Breast epithelium (tissue), 4 donors: Measurements from ENCODE around the gene UQCC2. TPM values are rescaled to one million over a fixed set of nuclear protein-coding genes. Genes with fewer than 3 reads are reported as not detected.

Experiments
- DNase-seq, 2 donors: peaks; one replicate each; pipeline ENCODE4 v3.0.0-alpha.2; 2019; ENCODE audit warnings: low spot score in 2 of 2
- H3K27ac ChIP-seq, 2 donors: fragments of 200-600 bp; sonication (generic) in 1 of 2; one replicate each; pipeline ENCODE4 v1.5.1; 2016 to 2019; ENCODE audit warnings: mild to moderate bottlenecking in 1 of 2
- H3K27me3 ChIP-seq, 2 donors: fragments of 200-600 bp; sonication (generic) in 1 of 2; one replicate each; pipeline versions ENCODE4 v1.5.1 to v1.6.0; 2017 to 2019; ENCODE audit warnings: control low read depth in 1 of 2, mild to moderate bottlenecking in 1 of 2
- H3K36me3 ChIP-seq: fragments of 200-600 bp; one replicate; pipeline ENCODE4 v1.5.1; 2019
- H3K4me1 ChIP-seq, 2 donors: fragments of 200-600 bp; sonication (generic); one replicate each; pipeline ENCODE4 v1.5.1; 2016 to 2019; ENCODE audit warnings: control low read depth in 1 of 2
- H3K4me3 ChIP-seq, 3 donors: fragments of 200-600 bp; sonication (generic); 1 replicate in 2 of 3; 2 replicates in 1 of 3; pipeline ENCODE4 v1.5.1; 2016 to 2019; ENCODE audit warnings: mild to moderate bottlenecking in 3 of 3, moderate library complexity in 2 of 3
- H3K9me3 ChIP-seq, 2 donors: fragments of 200-600 bp; sonication (generic) in 1 of 2; one replicate each; pipeline ENCODE4 v1.5.1; 2016 to 2019; ENCODE audit warnings: control low read depth in 1 of 2
- CTCF ChIP-seq, 3 donors: fragments of 450-650 bp; IDR thresholded peaks; one replicate each; pipeline ENCODE4 v1.5.1; 2016 to 2017; ENCODE audit warnings: antibody characterized with exemption in 3 of 3, mild to moderate bottlenecking in 3 of 3, moderate library complexity in 3 of 3
- POLR2A ChIP-seq: fragments of 450-650 bp; IDR thresholded peaks from one replicate; pipeline ENCODE4 v1.6.1; 2016; ENCODE audit warnings: antibody characterized with exemption, mild to moderate bottlenecking, moderate library complexity
- POLR2AphosphoS5 ChIP-seq, 3 donors: sonication (generic); formaldehyde crosslinking; IDR thresholded peaks; one replicate each; pipeline ENCODE4 v1.6.1; 2017; ENCODE audit warnings: antibody characterized with exemption in 3 of 3
- intact Hi-C: fragments of 100-400 bp; cut with DNase I; formaldehyde crosslinking; loops from one replicate; pipeline ENCODE4 v1.15.1; 2023; ENCODE audit warnings: low total_unique reads
- total RNA-seq, 3 donors: library from RNA; depleted of rRNA; stranded (reverse); fragments of >200 nt; gene quantifications; one replicate each; pipeline ENCODE4 v1.1.0, GENCODE V29; 2016

UQCC2 gene
- total RNA-seq, 3 donors from 2014 or later: 9.9 to 19.7 (median 19.6) TPM

- TF ChIP-seq POLR2A (no peak), POLR2AphosphoS5 (IDR thresholded peaks at IDR 0.05) (no peak), CTCF (IDR thresholded peaks at IDR 0.05) (no peak)
- Histone ChIP-seq H3K27me3 (no peaks in the 10 kb centered on the region), H3K36me3 (no peaks in the 10 kb centered on the region), H3K27ac (peak overlapping the region; percentile 48 to 79), H3K4me1 (peaks cover 15 to 33% of the 10 kb centered on the region in 2 donors), H3K9me3 (no peaks in the 10 kb centered on the region), H3K4me3 (no peak overlapping the region)
- no peak for DNase-seq
- intact Hi-C loops: loop anchor here (5.0 to 10.0 kb wide), 2 partner anchors 93 to 110 kb away; partner anchors contain the start of gene BAK1
Measured at GRCh38 chr6:33694977-33695376, 16.5 kb downstream of the UQCC2 start.

DNA sequence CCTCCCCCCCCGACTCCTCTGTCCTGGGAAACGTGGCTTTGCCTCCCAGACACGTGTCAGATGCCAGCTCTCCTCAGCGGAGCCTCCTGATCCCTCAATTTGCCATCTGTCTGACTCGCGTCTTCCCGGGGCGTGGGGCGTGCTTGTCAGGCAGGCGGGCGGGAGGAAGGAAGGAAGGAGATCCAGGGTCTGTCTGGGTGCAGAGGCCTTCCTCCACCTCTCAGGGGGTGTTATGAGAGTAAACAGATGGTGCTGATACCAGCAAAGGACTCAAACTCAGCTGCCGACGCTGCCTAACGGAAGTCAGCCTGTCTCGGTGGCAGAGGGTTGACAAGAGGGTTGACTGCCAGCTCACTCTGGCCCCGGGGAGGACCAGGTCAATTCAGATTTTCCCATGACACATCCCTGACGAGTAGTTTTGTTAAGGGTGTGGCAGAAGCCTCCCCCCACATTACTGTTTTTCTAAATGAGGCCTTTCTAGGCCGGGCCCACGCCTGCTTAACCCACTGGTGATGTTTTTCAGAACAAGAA, 17.0 kb downstream of the UQCC2 start:
- H3K9me3 ChIP-seq: no peaks in the 10 kb centered on the region
- H3K36me3 ChIP-seq: no peaks in the 10 kb centered on the region
- DNase-seq: no peak
- intact Hi-C loops: loop anchor here (10.0 kb wide), 1 partner anchor 110 kb away; the partner anchor contains the start of gene BAK1
- no peaks in the 10 kb centered on the region for H3K27me3 ChIP-seq
- peaks cover 15 to 33% of the 10 kb centered on the region in 2 donors for H3K4me1 ChIP-seq
- TF ChIP-seq POLR2A (no peak), POLR2AphosphoS5 (IDR thresholded peaks at IDR 0.05) (no peak), CTCF (IDR thresholded peaks at IDR 0.05) (no peak)
- no peak overlapping the region for H3K4me3 ChIP-seq
- peak overlapping the region; percentile 48 to 79 for H3K27ac ChIP-seq

- H3K9me3 ChIP-seq: no peaks in the 10 kb centered on the region
- peak overlapping the region in 1 of 2 donors; percentile 79 for H3K27ac ChIP-seq
- intact Hi-C loops: loop anchor here (10.0 kb wide), 1 partner anchor 109 kb away; the partner anchor contains the start of gene BAK1
- peaks cover 3% of the 10 kb centered on the region for H3K36me3 ChIP-seq
- DNase-seq: no peak
- no peak overlapping the region for H3K4me3 ChIP-seq
- peaks cover 15 to 33% of the 10 kb centered on the region in 2 donors for H3K4me1 ChIP-seq
- TF ChIP-seq POLR2AphosphoS5 (IDR thresholded peaks at IDR 0.05): no peak
- TF ChIP-seq POLR2A: no peak
- TF ChIP-seq CTCF (IDR thresholded peaks at IDR 0.05): no peak
- H3K27me3 ChIP-seq: no peaks in the 10 kb centered on the region
Measured at GRCh38 chr6:33693186-33694105, 18.1 kb downstream of the UQCC2 start.

GRCh38 chr6:33692760-33693158, 18.7 kb downstream of the UQCC2 start:
- intact Hi-C loops: loop anchor here (10.0 kb wide), 1 partner anchor 108 kb away; the partner anchor contains the start of gene BAK1
- H3K36me3 ChIP-seq: peaks cover 10% of the 10 kb centered on the region
- H3K4me3 ChIP-seq: no peak overlapping the region
- no peak for TF ChIP-seq POLR2AphosphoS5 (IDR thresholded peaks at IDR 0.05)
- no peak for TF ChIP-seq CTCF (IDR thresholded peaks at IDR 0.05)
- no peak for TF ChIP-seq POLR2A
- H3K4me1 ChIP-seq: peaks cover 15 to 30% of the 10 kb centered on the region in 2 donors
- no peaks in the 10 kb centered on the region for H3K27me3 ChIP-seq
- no peak for DNase-seq
- H3K27ac ChIP-seq: peak overlapping the region in 1 of 2 donors; percentile 58
- no peaks in the 10 kb centered on the region for H3K9me3 ChIP-seq
